Adrenal gland (tissue), 12 donors: ENCODE data around the gene OR7C2. TPM values are rescaled to one million over a fixed set of nuclear protein-coding genes. Genes with fewer than 3 reads are reported as not detected.

ENCODE experiments used
- DNase-seq, 7 donors: peaks; one replicate each; pipeline ENCODE4 v3.0.0-alpha.2; 2019 to 2020
- H3K27ac ChIP-seq, 5 donors: fragments of 200-600 bp; sonication (generic) in 4 of 5; 1 replicate in 3 of 5; 2 replicates in 2 of 5; pipeline versions ENCODE4 v1.5.1 to v1.8.0; 2016 to 2020; ENCODE audit warnings: mild to moderate bottlenecking in 1 of 5
- H3K27me3 ChIP-seq: fragments of 200-600 bp; 2 replicates; pipeline ENCODE4 v1.8.0; 2021
- H3K36me3 ChIP-seq, 2 donors: fragments of 200-600 bp; replicated peaks in 1 of 2; 1 replicate in 1 of 2; 2 replicates in 1 of 2; pipeline versions ENCODE4 v1.5.1 to v1.8.0; 2018 to 2022
- H3K4me1 ChIP-seq, 2 donors: fragments of 200-600 bp; replicated peaks in 1 of 2; 1 replicate in 1 of 2; 2 replicates in 1 of 2; pipeline versions ENCODE4 v1.5.1 to v1.8.0; 2018 to 2021
- H3K4me3 ChIP-seq, 4 donors: fragments of 200-600 bp; sonication (generic) in 3 of 4; one replicate each; pipeline ENCODE4 v1.5.1; 2016 to 2018
- H3K9me3 ChIP-seq, 3 donors: fragments of 200-600 bp; sonication (generic) in 1 of 3; replicated peaks in 1 of 3; 1 replicate in 2 of 3; 2 replicates in 1 of 3; pipeline versions ENCODE4 v1.5.1 to v1.8.0; 2016 to 2021
- POLR2A ChIP-seq, 2 donors: fragments of 450-650 bp; IDR thresholded peaks; one replicate each; pipeline ENCODE4 v1.6.1; 2017; ENCODE audit warnings: antibody characterized with exemption in 2 of 2, mild to moderate bottlenecking in 2 of 2, moderate library complexity in 1 of 2
- WGBS, 4 donors: extraction: QIAGEN DNeasy Blood & Tissue Kit in 2 of 4; methylation state at CpG; one replicate each; pipeline versions ENCODE4 v1.1.5 to v1.1.7; 2013 to 2017; 5-methylcytosine and 5-hydroxymethylcytosine counted together
- intact Hi-C, 2 donors: fragments of 100-400 bp; cut with DNase I; formaldehyde crosslinking; loops; one replicate each; pipeline versions ENCODE4 v1.14.1 to v1.15.0; 2022 to 2023
- polyA plus RNA-seq, 3 donors: library from polyadenylated mRNA; stranded (reverse); fragments of 200-250 nt in 2 of 3; fragments of 350-450 nt in 1 of 3; fragmentation: Illumina TruSeq in 1 of 3; extraction: RNeasy Lipid Tissue Mini Kit (QIAGEN cat#74804) in 1 of 3; gene quantifications; one replicate each; pipeline ENCODE4 v1.2.3, GENCODE V29; 2013 to 2014
- total RNA-seq, 9 donors: library from RNA; depleted of rRNA in 4 of 9; stranded (reverse); fragments of >200 nt in 4 of 9; fragments of 120-200 nt in 1 of 9; fragmentation: NEBNext Ultra II Directional in 1 of 9; extraction: Animal tissue kit (Norgen Biotek cat#: 25700) in 1 of 9; gene quantifications; one replicate each; pipeline versions ENCODE4 v1.1.0 to v1.2.4, GENCODE V29; 2013 to 2023
- TF ChIP-seq, protein P1 (sequence below), 6 experiments: fragments of 450-650 bp in 4 of 6; fragments of 200-600 bp in 2 of 6; sonication (generic) in 1 of 6; IDR thresholded peaks; 1 replicate in 5 of 6; 2 replicates in 1 of 6; pipeline versions ENCODE4 v1.5.1 to v1.8.0; 2016 to 2021; ENCODE audit warnings: antibody characterized with exemption in 6 of 6, mild to moderate bottlenecking in 2 of 6, moderate library complexity in 1 of 6
- donor health status: healthy with polysubstance abuse.
- donor health status: Bipolar disorder and iron deficiency.
- donor health status: DM: yes; HTN: yes; CAD: no.
- donor health status: DM: no; HTN: no; CAD: no.
- donor health status: DM: no; HTN: no; CAD: no.
- donor health status: DM: yes; HTN: yes; CAD: no.

OR7C2 gene
- total and polyA plus RNA-seq, 12 donors, result not detected

DNA sequence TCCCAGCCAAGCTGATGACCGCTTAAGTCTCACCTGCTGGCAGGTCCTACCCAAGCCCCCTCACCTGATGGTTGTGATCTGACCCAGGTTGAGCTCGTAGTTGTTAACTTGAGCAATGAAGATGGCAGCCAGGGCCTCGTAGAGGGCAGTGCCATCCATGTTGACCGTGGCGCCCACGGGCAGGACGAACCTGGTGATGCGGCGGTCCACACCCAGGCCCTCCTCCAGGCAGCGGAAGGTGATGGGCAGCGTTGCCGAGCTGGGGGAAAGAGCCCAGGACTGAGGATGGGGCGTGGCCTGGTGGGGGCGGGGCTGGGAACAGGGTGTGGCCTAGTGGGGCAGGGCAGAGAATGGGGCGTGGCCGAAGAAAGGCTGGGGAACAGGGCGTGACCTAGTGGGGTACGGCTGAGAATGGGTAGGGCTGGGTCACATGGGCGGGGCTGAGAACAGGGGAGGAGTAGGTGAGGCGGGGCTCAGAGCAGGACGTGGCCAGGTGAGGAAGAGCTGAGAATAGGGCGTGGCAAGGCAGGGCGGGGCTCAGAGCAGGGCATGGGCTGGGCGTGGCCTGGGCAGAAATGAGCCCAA, 12.9 kb downstream of the OR7C2 start:
- WGBS, 4 donors, result 20 to 34% (median 27%) methylated on average over 13 to 24 of the region's 24 CpGs
- TF ChIP-seq, protein P1, sequence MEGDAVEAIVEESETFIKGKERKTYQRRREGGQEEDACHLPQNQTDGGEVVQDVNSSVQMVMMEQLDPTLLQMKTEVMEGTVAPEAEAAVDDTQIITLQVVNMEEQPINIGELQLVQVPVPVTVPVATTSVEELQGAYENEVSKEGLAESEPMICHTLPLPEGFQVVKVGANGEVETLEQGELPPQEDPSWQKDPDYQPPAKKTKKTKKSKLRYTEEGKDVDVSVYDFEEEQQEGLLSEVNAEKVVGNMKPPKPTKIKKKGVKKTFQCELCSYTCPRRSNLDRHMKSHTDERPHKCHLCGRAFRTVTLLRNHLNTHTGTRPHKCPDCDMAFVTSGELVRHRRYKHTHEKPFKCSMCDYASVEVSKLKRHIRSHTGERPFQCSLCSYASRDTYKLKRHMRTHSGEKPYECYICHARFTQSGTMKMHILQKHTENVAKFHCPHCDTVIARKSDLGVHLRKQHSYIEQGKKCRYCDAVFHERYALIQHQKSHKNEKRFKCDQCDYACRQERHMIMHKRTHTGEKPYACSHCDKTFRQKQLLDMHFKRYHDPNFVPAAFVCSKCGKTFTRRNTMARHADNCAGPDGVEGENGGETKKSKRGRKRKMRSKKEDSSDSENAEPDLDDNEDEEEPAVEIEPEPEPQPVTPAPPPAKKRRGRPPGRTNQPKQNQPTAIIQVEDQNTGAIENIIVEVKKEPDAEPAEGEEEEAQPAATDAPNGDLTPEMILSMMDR (IDR thresholded peaks at IDR 0.05), result no peak
- no peak for TF ChIP-seq POLR2A (IDR thresholded peaks at IDR 0.05)
- H3K9me3 ChIP-seq, result no peaks in the 10 kb centered on the region

DNA sequence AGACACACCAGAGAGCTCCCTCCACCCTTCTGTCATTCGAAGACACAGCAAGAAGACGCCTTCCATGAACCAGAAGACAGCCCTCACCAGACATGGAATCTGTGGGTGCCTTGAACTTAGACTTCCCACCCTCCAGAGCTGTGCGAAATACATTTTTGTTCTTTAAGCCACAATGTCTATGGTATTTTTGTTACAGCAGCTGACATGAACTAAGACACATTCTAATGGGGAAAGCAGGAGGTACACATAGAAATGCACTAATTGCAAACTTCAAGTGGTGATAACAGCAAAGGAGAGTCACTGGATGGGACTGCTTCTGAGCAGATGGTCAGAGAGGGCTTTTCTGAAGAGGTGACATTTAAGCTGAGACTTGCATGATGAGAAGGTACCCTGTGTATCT, 16.2 kb downstream of the OR7C2 start:
- Histone ChIP-seq H3K27ac (no peak overlapping the region), H3K9me3 (no peaks in the 10 kb centered on the region), H3K4me3 (no peak overlapping the region), H3K4me1 (no peaks in the 10 kb centered on the region), H3K27me3 (no peaks in the 10 kb centered on the region), H3K36me3 (no peaks in the 10 kb centered on the region)
- TF ChIP-seq, protein P1 (IDR thresholded peaks at IDR 0.05), result no peak
- no peak for TF ChIP-seq POLR2A (IDR thresholded peaks at IDR 0.05)
- 80 to 91% (median 87%) methylated on average over 3 of the region's 3 CpGs for WGBS, 4 donors
- no peak for DNase-seq
- intact Hi-C loops, result no loop called here

More for the DNA sequence above, 12.9 kb downstream of the OR7C2 start:
- Histone ChIP-seq H3K27ac (no peak overlapping the region), H3K36me3 (no peaks in the 10 kb centered on the region), H3K4me1 (no peaks in the 10 kb centered on the region), H3K27me3 (no peaks in the 10 kb centered on the region), H3K4me3 (no peak overlapping the region)
- intact Hi-C loops, result no loop called here
- DNase-seq, result no peak

DNA sequence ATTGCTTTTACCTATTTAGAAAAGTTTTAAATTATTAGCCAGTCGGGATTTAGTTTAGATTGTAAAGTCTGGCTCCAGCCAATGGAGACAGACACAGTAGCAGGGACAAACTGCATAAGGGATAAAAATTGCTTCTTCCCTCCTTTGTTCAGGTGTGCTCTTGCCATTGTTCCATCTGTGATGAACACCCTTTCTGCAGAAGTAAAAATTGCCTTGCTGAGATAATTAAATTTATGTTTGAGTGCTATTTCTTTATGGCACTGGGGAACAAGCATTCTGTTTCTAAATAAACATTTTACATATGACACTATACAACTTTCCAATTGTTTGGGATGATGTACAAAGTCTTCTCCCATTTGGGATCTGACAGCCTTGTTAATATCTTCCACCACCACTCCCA, 18.0 kb downstream of the OR7C2 start:
- TF ChIP-seq POLR2A (IDR thresholded peaks at IDR 0.05), result no peak
- TF ChIP-seq, protein P1 (IDR thresholded peaks at IDR 0.05), result no peak
- Histone ChIP-seq H3K27me3 (no peaks in the 10 kb centered on the region), H3K4me3 (no peak overlapping the region), H3K4me1 (no peaks in the 10 kb centered on the region), H3K27ac (no peak overlapping the region), H3K36me3 (no peaks in the 10 kb centered on the region), H3K9me3 (no peaks in the 10 kb centered on the region)
- intact Hi-C loops, result no loop called here
- 36 to 76% (median 62%) methylated on average over 1 of the region's 1 CpG for WGBS, 4 donors
- DNase-seq, result no peak

DNA sequence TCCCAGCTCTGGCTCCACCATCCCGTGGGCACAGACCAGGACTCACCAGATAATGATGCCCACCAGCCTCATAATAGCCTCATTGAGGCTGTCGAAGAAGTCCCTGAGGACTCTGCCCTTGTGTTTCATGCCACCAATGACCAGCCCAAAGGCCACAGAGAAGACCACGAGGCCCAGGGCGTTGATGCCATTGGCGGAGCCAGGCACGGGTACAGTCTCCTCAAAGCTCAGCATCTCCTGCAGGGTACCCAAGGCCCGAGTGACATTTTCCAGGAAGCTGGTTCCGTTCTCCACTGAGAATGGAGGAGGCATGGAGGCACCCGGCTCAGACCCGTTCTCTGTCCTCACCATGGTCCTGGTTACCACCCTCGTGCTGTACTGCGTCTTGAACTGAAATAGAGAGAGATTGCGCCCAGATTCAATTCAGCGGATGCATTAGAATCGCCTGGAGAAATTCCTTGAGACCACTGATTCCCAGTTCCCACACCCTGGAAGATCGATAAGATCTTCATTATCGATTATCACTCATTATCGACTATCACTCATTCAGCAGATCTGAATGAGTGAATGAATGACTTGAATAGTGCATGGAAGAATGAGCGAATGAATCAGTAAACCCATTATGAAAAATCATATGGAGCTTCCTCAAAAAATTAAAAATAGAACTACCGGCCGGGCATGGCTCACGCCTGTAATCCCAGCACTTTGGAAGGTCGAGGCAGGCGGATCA, 20.8 kb downstream of the OR7C2 start:
- H3K27me3 ChIP-seq, result no peaks in the 10 kb centered on the region
- H3K9me3 ChIP-seq, result no peaks in the 10 kb centered on the region
- DNase-seq, result no peak
- H3K27ac ChIP-seq, result no peak overlapping the region
- H3K4me3 ChIP-seq, result no peak overlapping the region
- no peaks in the 10 kb centered on the region for H3K36me3 ChIP-seq
- 87 to 91% (median 88%) methylated on average over 22 to 24 of the region's 24 CpGs for WGBS, 4 donors
- TF ChIP-seq POLR2A (IDR thresholded peaks at IDR 0.05), result no peak
- TF ChIP-seq, protein P1 (IDR thresholded peaks at IDR 0.05), result no peak
- intact Hi-C loops, result no loop called here
- H3K4me1 ChIP-seq, result no peaks in the 10 kb centered on the region
